Brain microvascular endothelial cell (primary cell): ENCODE data around the gene CELF6.

ENCODE experiments used
- DNase-seq: peaks from one replicate; pipeline ENCODE4 v3.0.0-alpha.2; 2020
- H3K27ac ChIP-seq: fragments of 250-450 bp; sonication (Bioruptor Pico); 2 replicates; pipeline ENCODE4 v1.5.1; 2020; ENCODE audit warnings: mild to moderate bottlenecking, moderate library complexity
- H3K27me3 ChIP-seq: fragments of 250-450 bp; sonication (Bioruptor Pico); replicated peaks from 2 replicates; pipeline ENCODE4 v1.5.1; 2020; ENCODE audit warnings: mild to moderate bottlenecking
- H3K36me3 ChIP-seq: fragments of 250-450 bp; sonication (Bioruptor Pico); replicated peaks from 2 replicates; pipeline ENCODE4 v1.5.1; 2020; ENCODE audit warnings: mild to moderate bottlenecking
- H3K4me3 ChIP-seq: 2 replicates; pipeline ENCODE4 v1.5.1; 2011; ENCODE audit warnings: low read depth, mild to moderate bottlenecking, control low read depth, low read length, moderate library complexity
- in situ Hi-C: cut with HindIII; loops from 2 replicates; pipeline ENCODE4 v1.10.0; 2017; ENCODE audit warnings: low sequenced_read_pairs, low pct_ligation_motif_present
- TF ChIP-seq, protein P1 (sequence below): IDR thresholded peaks from 2 replicates; pipeline ENCODE4 v1.5.1; 2011; ENCODE audit warnings: low read depth, mild to moderate bottlenecking, moderate library complexity, low read length, control low read depth, inconsistent platforms; ENCODE audit errors: missing control alignments

CELF6 gene

DNA sequence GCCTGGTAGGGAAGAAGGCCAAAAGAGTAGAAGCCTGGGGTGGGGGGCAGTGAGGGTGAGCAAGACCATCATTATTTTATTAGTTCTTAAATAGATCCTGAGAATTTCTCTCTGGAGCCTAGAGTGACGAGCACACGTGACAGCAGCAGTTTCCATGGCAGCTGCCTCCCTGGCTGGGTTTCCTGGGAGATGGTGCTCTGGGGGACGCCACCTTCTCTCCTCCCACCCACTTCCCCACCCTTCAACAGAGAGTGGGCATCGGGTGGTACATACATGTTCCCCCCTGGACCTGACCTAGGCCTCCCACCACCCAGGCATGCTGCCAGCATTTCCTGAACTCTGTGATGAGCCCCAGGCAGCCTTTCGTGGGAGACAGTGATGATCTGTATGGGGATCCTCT is 12.9 kb downstream of the CELF6 start:
- TF ChIP-seq, protein P1, sequence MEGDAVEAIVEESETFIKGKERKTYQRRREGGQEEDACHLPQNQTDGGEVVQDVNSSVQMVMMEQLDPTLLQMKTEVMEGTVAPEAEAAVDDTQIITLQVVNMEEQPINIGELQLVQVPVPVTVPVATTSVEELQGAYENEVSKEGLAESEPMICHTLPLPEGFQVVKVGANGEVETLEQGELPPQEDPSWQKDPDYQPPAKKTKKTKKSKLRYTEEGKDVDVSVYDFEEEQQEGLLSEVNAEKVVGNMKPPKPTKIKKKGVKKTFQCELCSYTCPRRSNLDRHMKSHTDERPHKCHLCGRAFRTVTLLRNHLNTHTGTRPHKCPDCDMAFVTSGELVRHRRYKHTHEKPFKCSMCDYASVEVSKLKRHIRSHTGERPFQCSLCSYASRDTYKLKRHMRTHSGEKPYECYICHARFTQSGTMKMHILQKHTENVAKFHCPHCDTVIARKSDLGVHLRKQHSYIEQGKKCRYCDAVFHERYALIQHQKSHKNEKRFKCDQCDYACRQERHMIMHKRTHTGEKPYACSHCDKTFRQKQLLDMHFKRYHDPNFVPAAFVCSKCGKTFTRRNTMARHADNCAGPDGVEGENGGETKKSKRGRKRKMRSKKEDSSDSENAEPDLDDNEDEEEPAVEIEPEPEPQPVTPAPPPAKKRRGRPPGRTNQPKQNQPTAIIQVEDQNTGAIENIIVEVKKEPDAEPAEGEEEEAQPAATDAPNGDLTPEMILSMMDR = no peak
- Histone ChIP-seq H3K27ac (no peak overlapping the region), H3K27me3 (no peaks in the 10 kb centered on the region), H3K36me3 (no peaks in the 10 kb centered on the region), H3K4me3 (no peak overlapping the region)
- no peak for DNase-seq
- in situ Hi-C loops = no loop called here

DNA sequence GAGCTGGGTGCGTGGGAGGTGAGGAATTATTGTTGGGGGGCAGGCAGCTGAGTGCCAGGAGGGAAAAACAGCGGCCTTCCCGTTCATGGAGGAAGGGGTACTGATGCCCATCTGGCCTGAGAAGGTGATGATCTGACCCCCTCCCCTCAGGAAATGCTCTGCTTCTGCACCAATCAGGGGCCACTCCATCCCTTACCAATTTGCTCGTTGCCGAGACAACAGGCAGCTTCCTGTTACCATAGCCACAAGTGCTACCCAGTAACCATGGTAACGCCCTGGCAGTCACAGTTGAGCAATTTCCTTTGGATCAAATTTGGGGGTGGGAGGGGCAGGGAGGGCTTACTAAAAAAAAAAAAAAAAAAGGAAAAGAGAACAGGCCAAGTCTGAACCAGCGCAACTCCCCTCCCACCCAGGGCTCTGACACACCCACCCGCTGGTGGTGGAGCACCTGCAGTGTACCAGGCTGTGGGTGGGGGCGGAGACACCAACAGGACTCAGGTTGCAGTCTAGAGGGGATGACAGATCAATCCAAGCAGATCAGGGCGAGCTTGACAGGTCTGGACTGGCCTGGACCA is 13.7 kb downstream of the CELF6 start:
- peak; percentile 12 for DNase-seq
- Histone ChIP-seq H3K27ac (no peak overlapping the region), H3K36me3 (no peaks in the 10 kb centered on the region), H3K4me3 (no peak overlapping the region), H3K27me3 (no peaks in the 10 kb centered on the region)
- TF ChIP-seq, protein P1 = no peak
- in situ Hi-C loops = no loop called here

DNA sequence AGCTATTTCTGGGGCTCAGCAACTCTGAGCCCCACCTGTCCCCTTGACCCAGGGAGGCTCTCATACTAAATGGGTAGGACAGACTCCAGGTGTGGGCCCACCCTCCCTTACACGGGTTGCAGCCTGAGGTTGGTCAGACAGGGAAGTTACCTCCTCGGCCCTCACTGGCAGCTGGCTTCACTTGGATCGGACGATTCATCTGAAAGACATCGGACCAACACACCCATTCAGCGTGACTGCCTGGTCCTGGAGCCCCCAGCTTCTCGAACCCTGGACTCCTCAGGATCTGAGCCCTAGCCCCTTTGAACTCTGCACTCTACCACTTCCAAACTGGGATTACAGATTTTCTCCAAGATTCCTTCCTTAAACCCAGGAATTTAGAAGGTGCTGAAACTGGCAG is 15.4 kb downstream of the CELF6 start:
- in situ Hi-C loops = no loop called here
- Histone ChIP-seq H3K27ac (no peak overlapping the region), H3K36me3 (no peaks in the 10 kb centered on the region), H3K4me3 (no peak overlapping the region), H3K27me3 (no peaks in the 10 kb centered on the region)
- TF ChIP-seq, protein P1 = no peak
- DNase-seq = no peak

DNA sequence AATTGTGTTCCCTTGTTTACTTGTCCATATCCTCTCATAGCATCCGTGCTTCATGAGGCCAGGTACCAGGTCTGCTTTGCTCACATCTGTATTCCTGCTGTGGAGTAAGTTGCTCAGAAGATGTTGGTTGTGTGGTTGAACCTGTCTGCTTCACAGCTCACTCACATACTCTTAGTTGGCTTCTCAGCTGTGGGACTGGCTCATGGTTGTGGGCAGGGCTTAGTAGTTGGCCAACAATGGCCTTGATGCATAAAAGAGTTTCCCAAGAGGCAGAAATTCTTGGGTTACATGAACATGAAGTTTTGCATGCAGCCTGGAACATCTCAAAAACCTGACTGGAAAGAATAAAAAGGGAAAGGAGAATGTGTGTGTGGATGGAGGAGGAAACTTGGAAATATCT is 17.0 kb downstream of the CELF6 start:
- TF ChIP-seq, protein P1 = no peak
- in situ Hi-C loops = no loop called here
- no peaks in the 10 kb centered on the region for H3K27me3 ChIP-seq
- no peak for DNase-seq
- H3K27ac ChIP-seq = no peak overlapping the region
- no peaks in the 10 kb centered on the region for H3K36me3 ChIP-seq
- H3K4me3 ChIP-seq = no peak overlapping the region

DNA sequence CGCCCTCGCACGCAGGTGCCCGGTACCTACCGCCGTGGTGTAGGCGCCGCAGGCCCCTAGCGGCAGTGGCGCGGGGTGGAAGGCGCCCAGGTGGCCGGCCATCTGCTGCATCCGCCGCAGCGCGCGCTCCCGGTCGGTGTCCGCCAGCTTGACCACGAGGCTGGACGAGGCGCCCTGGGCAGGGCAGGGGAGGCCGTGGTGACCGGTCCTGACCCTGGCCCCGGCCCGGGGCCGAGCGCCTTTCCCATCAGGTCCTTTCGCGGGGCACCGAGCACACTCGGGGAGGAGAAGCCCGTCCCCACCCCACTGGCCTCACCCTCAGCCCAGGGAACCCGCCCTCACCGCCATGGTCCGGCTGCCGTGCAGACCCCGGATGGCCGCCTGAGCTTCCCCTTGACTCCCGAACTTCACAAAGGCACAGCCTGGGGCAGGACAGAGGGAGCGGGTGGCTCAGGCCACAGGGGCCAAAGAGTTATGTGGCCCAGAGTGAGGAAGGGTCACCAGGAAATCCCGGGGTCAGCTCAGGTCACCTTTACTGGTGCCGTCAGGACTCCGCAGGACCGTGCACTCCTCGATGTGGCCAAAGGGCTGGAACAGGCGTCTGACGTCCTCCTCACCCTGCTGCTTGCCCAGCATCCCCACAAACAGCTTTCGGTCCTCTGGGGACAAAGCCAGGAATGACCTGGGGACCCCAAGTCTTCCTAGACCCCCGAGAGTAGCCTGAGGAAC is 30.2 kb downstream of the CELF6 start:
- Histone ChIP-seq H3K27me3 (no peaks in the 10 kb centered on the region), H3K4me3 (no peak overlapping the region), H3K36me3 (no peaks in the 10 kb centered on the region), H3K27ac (no peak overlapping the region)
- in situ Hi-C loops = no loop called here
- TF ChIP-seq, protein P1 = no peak
- no peak for DNase-seq
